SHP77 treated with DMSO at 0.1 percent for 48 hours (cell line): Measurements from ENCODE around the gene THSD4.
A peak's percentile ranks its signal among the peaks of the same experiment; 100 is the strongest.
"Not testable (repeated sequence)": the region's sequence is repeated elsewhere in the genome, so short reads cannot be mapped to it uniquely, and the experiment has no call there.

Experiments used
- DNase-seq: peaks from one replicate; lab custom pipeline; 2025; lab: John Stamatoyannopoulos, UW

THSD4 gene

GRCh38 chr15:71426792-71427191 is 311.5 kb downstream of the THSD4 start:
- no peak for DNase-seq

GRCh38 chr15:71430782-71431181 is 315.5 kb downstream of the THSD4 start:
- no peak for DNase-seq

GRCh38 chr15:71431343-71432336 is 316.4 kb downstream of the THSD4 start:
- no peak for DNase-seq

GRCh38 chr15:71433402-71433801 is 318.1 kb downstream of the THSD4 start:
- no peak for DNase-seq

GRCh38 chr15:71434774-71435173 is 319.5 kb downstream of the THSD4 start:
- DNase-seq: no peak

- no peak for DNase-seq
Observed at GRCh38 chr15:71435552-71435951, 320.3 kb downstream of the THSD4 start.

- DNase-seq: no peak
Observed at GRCh38 chr15:71436854-71437253, 321.6 kb downstream of the THSD4 start.

- DNase-seq: no peak
Observed at GRCh38 chr15:71437404-71437803, 322.1 kb downstream of the THSD4 start.

- no peak for DNase-seq
Observed at GRCh38 chr15:71437919-71438318, 322.6 kb downstream of the THSD4 start.

- not testable (repeated sequence) for DNase-seq
Observed at GRCh38 chr15:71439478-71439877, 324.2 kb downstream of the THSD4 start.

GRCh38 chr15:71440489-71441110 is 325.3 kb downstream of the THSD4 start:
- peak; percentile 35 for DNase-seq

GRCh38 chr15:71443538-71443937 is 328.3 kb downstream of the THSD4 start:
- peak; percentile 4 for DNase-seq

- no peak for DNase-seq
Observed at GRCh38 chr15:71444032-71444810, 328.9 kb downstream of the THSD4 start.

GRCh38 chr15:71444866-71445590 is 329.8 kb downstream of the THSD4 start:
- DNase-seq: no peak

GRCh38 chr15:71447328-71448250 is 332.3 kb downstream of the THSD4 start:
- DNase-seq: no peak

GRCh38 chr15:71448688-71449114 is 333.4 kb downstream of the THSD4 start:
- peak; percentile 23 for DNase-seq

- DNase-seq: no peak
Observed at GRCh38 chr15:71449363-71449762, 334.1 kb downstream of the THSD4 start.

GRCh38 chr15:71449956-71450355 is 334.7 kb downstream of the THSD4 start:
- no peak for DNase-seq

GRCh38 chr15:71451130-71451529 is 335.9 kb downstream of the THSD4 start:
- DNase-seq: no peak

GRCh38 chr15:71452893-71453292 is 337.6 kb downstream of the THSD4 start:
- DNase-seq: no peak
